GM19372 (cell line): ENCODE results near the gene KLKB1.

Experiments
- ATAC-seq: cut with Tn5 transposase; IDR thresholded peaks from one replicate; pipeline ENCODE4 v1.9.1; 2021; ENCODE audit warnings: mild to moderate bottlenecking, low read depth, moderate library complexity; ENCODE audit not compliant: unreplicated experiment

The KLKB1 gene

GRCh38 chr4:186304866-186305505 lies 77.7 kb downstream of the KLKB1 start:
- no peak for ATAC-seq

GRCh38 chr4:186307497-186307896 lies 80.2 kb downstream of the KLKB1 start:
- ATAC-seq: no peak

- ATAC-seq: no peak
Observed at GRCh38 chr4:186307916-186308315, 80.6 kb downstream of the KLKB1 start.
